NCI-H2227 (cell line): ENCODE data around the gene B9D2.
"Not testable (repeated sequence)": the region's sequence is repeated elsewhere in the genome, so short reads cannot be mapped to it uniquely, and the experiment has no call there.

Experiments used
- DNase-seq: peaks from one replicate; lab custom pipeline; 2025; ENCODE audit not compliant: unreplicated experiment; lab: John Stamatoyannopoulos, UW

The B9D2 gene

GRCh38 chr19:41392775-41393174 lies 28.8 kb upstream of the B9D2 start:
- no peak for DNase-seq

- no peak for DNase-seq
Observed at GRCh38 chr19:41391618-41392017, 27.7 kb upstream of the B9D2 start.

- DNase-seq, result no peak
Observed at GRCh38 chr19:41386442-41386841, 22.5 kb upstream of the B9D2 start.

- no peak for DNase-seq
Observed at GRCh38 chr19:41384351-41384750, 20.4 kb upstream of the B9D2 start.

- DNase-seq, result not testable (repeated sequence)
Observed at GRCh38 chr19:41381536-41381935, 17.6 kb upstream of the B9D2 start.

GRCh38 chr19:41377977-41378709 lies 14.2 kb upstream of the B9D2 start:
- peak; percentile 56 for DNase-seq

- DNase-seq, result no peak
Observed at GRCh38 chr19:41376998-41377365, 13.0 kb upstream of the B9D2 start.

GRCh38 chr19:41376241-41376997 lies 12.5 kb upstream of the B9D2 start, which contains the start of gene TMEM91:
Gene TMEM91 (plus strand): TSS chr19:41376533. CDS start chr19:41378310, 1,777 bp downstream.
- peak; percentile 80 for DNase-seq

GRCh38 chr19:41373993-41374392 lies 10.0 kb upstream of the B9D2 start:
- DNase-seq, result peak; percentile 95

GRCh38 chr19:41372501-41372900 lies 8.6 kb upstream of the B9D2 start:
- no peak for DNase-seq

GRCh38 chr19:41371541-41371940 lies 7.6 kb upstream of the B9D2 start:
- no peak for DNase-seq

GRCh38 chr19:41371119-41371518 lies 7.2 kb upstream of the B9D2 start:
- DNase-seq, result not testable (repeated sequence)

GRCh38 chr19:41369769-41370168 lies 5.8 kb upstream of the B9D2 start:
- DNase-seq, result no peak

- DNase-seq, result no peak
Observed at GRCh38 chr19:41367848-41368301, 3.9 kb upstream of the B9D2 start.

- peak; percentile 36 for DNase-seq
Observed at GRCh38 chr19:41366089-41366488, 2.1 kb upstream of the B9D2 start.

- DNase-seq, result peak; percentile 53
Observed at GRCh38 chr19:41364524-41365391, 809 bp upstream of the B9D2 start.

GRCh38 chr19:41363371-41363752 lies 587 bp downstream of the B9D2 start:
- no peak for DNase-seq

- no peak for DNase-seq
Observed at GRCh38 chr19:41362143-41362847, 1.7 kb downstream of the B9D2 start.

GRCh38 chr19:41359741-41360140 lies 4.2 kb downstream of the B9D2 start:
- DNase-seq, result no peak

GRCh38 chr19:41357746-41358145 lies 6.2 kb downstream of the B9D2 start:
- no peak for DNase-seq
